ENCODE measurements around the gene KIAA0232.
"Not testable (repeated sequence)": the region's sequence is repeated elsewhere in the genome, so short reads cannot be mapped to it uniquely, and the experiment has no call there.

- TF ChIP-seq CTCF (optimal IDR thresholded peaks at IDR 0.05 in 1 of 3, IDR thresholded peaks at IDR 0.05 in 1 of 3, conservative IDR thresholded peaks at IDR 0.05 in 1 of 3; ENCODE audit: extremely low read depth in 1 of 3, insufficient read depth in 2 of 3, low read length in 3 of 3); EZH2 (IDR thresholded peaks at IDR 0.05; ENCODE audit: low read length): not testable (repeated sequence)
Observed at GRCh38 chr4:6837106-6837505, 54.6 kb downstream of the KIAA0232 start.

All from keratinocyte (primary cell).